HFFc6 (cell line): ENCODE data around the gene FLVCR1. TPM values are rescaled to one million over a fixed set of nuclear protein-coding genes. Genes with fewer than 3 reads are reported as not detected.

Source experiments
- DNase-seq: peaks from one replicate; pipeline ENCODE4 v3.0.0-alpha.2; 2018
- H3K27ac Mint-ChIP-seq: 2 replicates; pipeline ENCODE4 v1.8.0; 2020; ENCODE audit warnings: mild to moderate bottlenecking, mixed read lengths
- H3K27me3 Mint-ChIP-seq: 2 replicates; pipeline ENCODE4 v1.8.0; 2021; ENCODE audit warnings: mild to moderate bottlenecking, moderate library complexity, mixed read lengths; ENCODE audit not compliant: insufficient read depth
- H3K36me3 Mint-ChIP-seq: 2 replicates; pipeline ENCODE4 v1.8.0; 2021; ENCODE audit warnings: low read depth, mixed read lengths
- H3K4me1 Mint-ChIP-seq: 2 replicates; pipeline ENCODE4 v1.8.0; 2020; ENCODE audit warnings: low read depth, mixed read lengths
- H3K4me3 Mint-ChIP-seq: 2 replicates; pipeline ENCODE4 v1.8.0; 2020; ENCODE audit warnings: mild to moderate bottlenecking, moderate library complexity, mixed read lengths
- H3K9me3 Mint-ChIP-seq: 2 replicates; pipeline ENCODE4 v1.8.0; 2020; ENCODE audit warnings: mild to moderate bottlenecking, mixed read lengths
- CTCF ChIP-seq: fragments of 200-600 bp; sonication (generic); IDR thresholded peaks from 2 replicates; pipeline ENCODE4 v1.5.0; 2021; ENCODE audit warnings: antibody characterized with exemption, mild to moderate bottlenecking
- total RNA-seq, 6 experiments: library from RNA; stranded (reverse); fragmentation: NEBNext Ultra II Directional; extraction: Animal tissue kit (Norgen Biotek cat#: 25700); gene quantifications; 2 replicates in 1 of 6; 3 replicates in 5 of 6; pipeline ENCODE4 v1.2.3, GENCODE V29; 2021

The FLVCR1 gene
- total RNA-seq, 6 experiments from 2014 or later: 3.7 to 5.5 (median 4.8) TPM

- H3K36me3 Mint-ChIP-seq: no peaks in the 10 kb centered on the region
- no peak for TF ChIP-seq CTCF
- H3K4me3 Mint-ChIP-seq: no peak overlapping the region
- DNase-seq: peak; percentile 11
- no peak overlapping the region for H3K27ac Mint-ChIP-seq
- peaks cover 30% of the 10 kb centered on the region for H3K4me1 Mint-ChIP-seq
- H3K9me3 Mint-ChIP-seq: no peaks in the 10 kb centered on the region
- peaks cover 12% of the 10 kb centered on the region for H3K27me3 Mint-ChIP-seq
Measured at GRCh38 chr1:212928323-212929291, 70.5 kb downstream of the FLVCR1 start.

GRCh38 chr1:212930986-212931678, 73.1 kb downstream of the FLVCR1 start:
- no peaks in the 10 kb centered on the region for H3K36me3 Mint-ChIP-seq
- no peak overlapping the region for H3K27ac Mint-ChIP-seq
- H3K4me3 Mint-ChIP-seq: no peak overlapping the region
- TF ChIP-seq CTCF: no peak
- H3K27me3 Mint-ChIP-seq: peaks cover 11% of the 10 kb centered on the region
- no peak for DNase-seq
- H3K9me3 Mint-ChIP-seq: no peaks in the 10 kb centered on the region
- H3K4me1 Mint-ChIP-seq: peaks cover 13% of the 10 kb centered on the region

GRCh38 chr1:212933815-212934471, 75.9 kb downstream of the FLVCR1 start:
- peaks cover 9% of the 10 kb centered on the region for H3K27me3 Mint-ChIP-seq
- H3K4me1 Mint-ChIP-seq: peaks cover 4% of the 10 kb centered on the region
- 0 out of 2 replicates have a peak, but pooled peaks cover under 1% of the 10 kb centered on the region for H3K9me3 Mint-ChIP-seq
- no peak for TF ChIP-seq CTCF
- H3K27ac Mint-ChIP-seq: no peak overlapping the region
- H3K4me3 Mint-ChIP-seq: no peak overlapping the region
- no peaks in the 10 kb centered on the region for H3K36me3 Mint-ChIP-seq
- no peak for DNase-seq

GRCh38 chr1:212935387-212935981, 77.4 kb downstream of the FLVCR1 start:
- peaks cover 9% of the 10 kb centered on the region for H3K27me3 Mint-ChIP-seq
- no peak for TF ChIP-seq CTCF

GRCh38 chr1:212937034-212937433, 79.0 kb downstream of the FLVCR1 start:
- H3K4me3 Mint-ChIP-seq: no peak overlapping the region
- peaks cover 8% of the 10 kb centered on the region; the same call in 1 of the 2 replicates for H3K36me3 Mint-ChIP-seq
- DNase-seq: no peak
- H3K9me3 Mint-ChIP-seq: peaks cover 16% of the 10 kb centered on the region
- H3K27me3 Mint-ChIP-seq: peaks cover 9% of the 10 kb centered on the region
- no peak overlapping the region for H3K27ac Mint-ChIP-seq
- no peaks in the 10 kb centered on the region for H3K4me1 Mint-ChIP-seq
- no peak for TF ChIP-seq CTCF

More at GRCh38 chr1:212935387-212935981, 77.4 kb downstream of the FLVCR1 start:
- Mint-ChIP-seq H3K4me3 (no peak overlapping the region), H3K9me3 (peaks cover 16% of the 10 kb centered on the region), H3K27ac (no peak overlapping the region), H3K36me3 (peaks cover 8% of the 10 kb centered on the region; the same call in 1 of the 2 replicates), H3K4me1 (no peaks in the 10 kb centered on the region)
- no peak for DNase-seq
